HG03469 (cell line): ENCODE results near the gene TAP2.
"Not testable (repeated sequence)": the region's sequence is repeated elsewhere in the genome, so short reads cannot be mapped to it uniquely, and the experiment has no call there.

Source experiments
- ATAC-seq: cut with Tn5 transposase; IDR thresholded peaks from one replicate; pipeline ENCODE4 v1.9.1; 2021; ENCODE audit warnings: mild to moderate bottlenecking, moderate library complexity, moderate number of reproducible peaks; ENCODE audit not compliant: unreplicated experiment

TAP2 gene

DNA sequence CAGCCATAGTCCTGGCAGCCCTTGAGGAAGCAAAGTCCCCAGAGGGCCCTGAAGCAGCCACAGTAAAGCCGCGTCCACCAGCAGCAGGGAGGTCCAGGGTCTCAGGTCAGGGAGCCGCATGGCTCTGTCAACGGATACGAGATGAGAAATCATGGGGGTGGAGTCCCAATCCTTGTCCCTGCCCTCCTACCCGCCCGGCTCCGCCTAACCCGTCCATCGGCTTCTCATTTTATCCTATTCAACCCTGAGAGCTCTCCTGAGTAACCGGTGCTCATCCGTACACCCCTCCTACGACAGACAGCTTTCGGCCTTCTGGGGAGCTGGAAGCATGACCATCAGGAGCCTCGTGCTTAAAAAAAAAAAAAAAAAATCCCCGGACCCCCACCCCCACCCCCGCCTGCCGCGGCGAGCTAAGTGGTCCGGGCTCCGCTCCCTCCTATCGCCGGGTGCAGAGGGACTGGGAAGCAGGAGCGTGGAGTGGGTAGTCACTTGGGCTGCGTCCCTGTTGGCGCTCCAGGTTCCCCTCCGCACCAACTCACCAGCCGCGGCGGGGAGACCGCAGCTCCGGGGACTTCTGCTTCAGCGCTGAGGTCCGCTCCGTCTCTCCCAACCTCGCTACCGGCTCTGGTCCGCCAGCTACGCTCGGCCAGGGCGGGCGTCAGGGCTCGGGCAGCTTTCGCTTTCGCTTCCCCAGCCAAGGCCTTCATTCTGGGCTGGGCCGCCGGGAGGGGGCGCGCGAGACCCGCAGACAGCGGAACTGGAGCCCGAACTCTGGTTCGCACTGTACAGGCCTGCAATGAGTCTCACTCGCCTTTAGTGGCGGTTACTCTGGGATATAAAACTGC is at the start of gene TAP2:
Gene TAP2, minus strand, starts transcription at position 626 of the 845 bp plus-strand sequence. Its CDS starts 506 bp downstream, at position 120.
- ATAC-seq = peak; percentile 50

- no peak for ATAC-seq
Measured at GRCh38 chr6:32887616-32888015, 49.1 kb upstream of the TAP2 start.

- ATAC-seq = no peak
Measured at GRCh38 chr6:32886681-32887383, 48.3 kb upstream of the TAP2 start.

GRCh38 chr6:32885698-32886286 is 47.3 kb upstream of the TAP2 start:
- no peak for ATAC-seq

- ATAC-seq = no peak
Measured at GRCh38 chr6:32883789-32884188, 45.2 kb upstream of the TAP2 start.

DNA sequence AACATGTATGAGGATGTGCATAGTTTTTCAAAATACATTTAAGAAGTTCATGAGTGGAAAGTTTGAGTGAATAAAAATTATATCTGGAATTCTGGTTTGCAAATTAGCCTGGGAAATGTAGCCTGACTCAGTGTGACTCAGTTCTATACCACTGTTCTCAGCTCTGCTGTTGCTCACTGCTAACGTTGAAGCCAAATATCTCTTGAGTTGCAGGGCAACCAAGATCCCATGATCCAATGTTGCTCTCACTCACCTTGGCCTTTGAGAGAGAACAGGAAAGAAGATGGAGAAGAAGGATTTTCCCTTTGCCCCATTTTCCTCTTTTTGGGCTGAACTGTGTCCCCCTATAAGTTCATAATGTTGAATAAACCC is 44.3 kb upstream of the TAP2 start:
- no peak for ATAC-seq

- not testable (repeated sequence) for ATAC-seq
Measured at GRCh38 chr6:32880962-32881361, 42.4 kb upstream of the TAP2 start.

- no peak for ATAC-seq
Measured at GRCh38 chr6:32879691-32880090, 41.2 kb upstream of the TAP2 start.

DNA sequence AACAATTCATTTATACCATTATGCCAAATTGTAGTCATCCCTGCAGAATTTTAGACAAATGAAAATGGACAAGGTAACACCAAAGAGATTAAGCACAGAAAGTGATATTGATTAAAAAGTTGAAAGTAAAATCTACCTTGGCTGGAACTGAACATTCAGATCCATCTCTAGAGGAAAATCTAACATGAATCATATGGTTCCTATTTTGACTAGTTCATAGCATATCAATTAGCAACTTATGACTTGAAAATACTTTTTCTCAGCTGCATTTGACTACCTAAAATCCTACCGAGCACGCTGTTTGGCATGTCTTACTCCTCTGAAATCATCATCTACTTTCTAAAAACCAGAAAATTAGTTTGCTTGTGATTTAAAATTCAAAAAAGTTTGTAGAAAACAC is 38.1 kb upstream of the TAP2 start:
- no peak for ATAC-seq

GRCh38 chr6:32873947-32874346 is 35.4 kb upstream of the TAP2 start:
- ATAC-seq = not testable (repeated sequence)

DNA sequence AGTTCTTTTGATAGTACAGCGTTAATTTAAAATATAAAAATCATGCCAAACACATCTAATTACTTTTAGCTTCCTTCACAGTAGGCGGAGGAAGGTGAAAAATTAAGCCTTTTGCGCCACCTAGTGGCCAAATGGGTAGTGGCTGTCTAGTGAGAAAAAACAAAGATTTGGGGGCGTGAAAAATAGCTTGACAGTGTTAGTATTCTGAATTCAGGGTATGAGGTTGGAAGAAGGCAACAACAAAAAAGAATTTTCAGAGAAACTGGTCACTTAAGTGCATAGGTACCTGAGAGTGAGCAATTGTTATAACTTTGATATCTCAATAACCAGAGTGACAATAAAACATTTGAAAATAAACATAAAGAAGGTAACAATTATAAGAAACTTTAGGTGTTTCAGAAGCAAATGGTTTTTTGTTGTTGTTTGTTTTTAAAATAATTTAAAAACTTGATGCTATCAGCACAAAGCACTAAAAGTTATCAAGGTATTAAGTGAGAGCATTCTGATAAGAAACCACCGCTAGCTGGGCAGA is 29.8 kb upstream of the TAP2 start:
- ATAC-seq = no peak

GRCh38 chr6:32867554-32868256 is 29.2 kb upstream of the TAP2 start:
- ATAC-seq = no peak

GRCh38 chr6:32867022-32867477 is 28.5 kb upstream of the TAP2 start:
- ATAC-seq = no peak

DNA sequence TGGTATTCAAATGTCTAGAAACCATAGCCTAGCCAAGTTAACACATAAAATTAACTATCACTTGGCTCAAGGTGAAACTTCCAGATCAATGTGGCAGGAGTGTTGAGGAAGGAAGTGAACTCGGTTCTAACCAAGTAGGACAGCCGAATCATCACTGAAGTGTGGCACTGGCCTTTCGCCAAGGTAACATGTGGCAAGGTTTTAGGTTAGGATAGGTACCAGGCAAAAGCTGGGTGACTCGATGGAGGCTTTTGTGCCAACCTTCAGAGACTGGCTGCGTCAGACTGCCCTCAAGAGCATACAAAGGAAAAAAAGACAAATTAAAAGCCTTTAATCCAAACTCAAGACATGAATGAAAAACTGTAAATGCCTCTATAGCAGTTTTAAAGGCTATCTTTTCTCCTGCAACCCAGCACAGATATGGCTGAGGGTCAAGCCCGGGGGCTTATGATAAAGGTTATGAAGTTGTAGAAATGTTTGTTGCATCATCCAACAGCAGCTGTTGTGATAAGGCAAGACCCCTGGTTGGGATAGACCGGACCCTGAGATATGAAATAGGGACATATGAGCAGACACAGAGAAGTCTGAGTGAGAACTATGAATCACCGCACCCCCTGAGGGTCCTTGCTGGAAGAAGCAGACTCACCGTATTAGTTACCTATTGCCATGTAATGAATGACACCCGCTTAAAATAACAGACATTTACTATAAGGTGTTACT is 27.3 kb upstream of the TAP2 start:
- no peak for ATAC-seq

GRCh38 chr6:32862725-32863124 is 24.2 kb upstream of the TAP2 start:
- no peak for ATAC-seq

DNA sequence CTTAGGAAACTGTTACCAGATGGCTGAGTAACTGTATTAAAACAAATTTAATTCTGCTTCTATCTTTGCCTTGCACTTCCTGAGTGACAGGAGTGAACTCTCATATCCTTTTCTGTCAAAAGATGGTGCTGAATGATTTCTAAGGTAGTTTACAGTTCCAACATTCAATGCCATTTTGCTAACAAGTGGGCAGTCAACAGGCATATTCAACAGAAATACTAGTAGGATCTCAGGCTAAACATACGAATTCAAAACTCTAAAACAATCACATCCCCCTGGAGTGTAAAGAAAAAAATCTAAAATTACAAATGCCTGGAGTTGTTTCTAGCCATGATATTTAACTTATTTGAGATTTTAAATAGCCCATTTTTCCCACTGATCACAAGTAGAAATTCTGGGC is 22.1 kb upstream of the TAP2 start:
- no peak for ATAC-seq

DNA sequence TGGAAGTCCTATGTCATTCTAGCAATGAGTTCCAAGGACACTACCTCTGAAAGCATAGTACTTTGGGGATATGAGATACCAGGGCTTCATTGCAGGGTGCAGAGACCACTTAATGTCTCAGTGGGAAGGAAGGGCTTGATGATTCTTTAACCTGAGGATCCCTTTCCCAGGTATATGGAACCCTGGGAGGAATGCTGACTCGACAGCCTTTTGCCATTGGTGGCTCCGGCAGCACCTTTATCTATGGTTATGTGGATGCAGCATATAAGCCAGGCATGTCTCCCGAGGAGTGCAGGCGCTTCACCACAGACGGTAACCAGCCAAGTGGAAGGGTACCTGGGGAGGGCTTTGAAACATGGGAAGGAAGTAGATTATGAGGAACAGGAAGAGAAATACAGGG is 19.7 kb upstream of the TAP2 start:
- ATAC-seq = no peak

DNA sequence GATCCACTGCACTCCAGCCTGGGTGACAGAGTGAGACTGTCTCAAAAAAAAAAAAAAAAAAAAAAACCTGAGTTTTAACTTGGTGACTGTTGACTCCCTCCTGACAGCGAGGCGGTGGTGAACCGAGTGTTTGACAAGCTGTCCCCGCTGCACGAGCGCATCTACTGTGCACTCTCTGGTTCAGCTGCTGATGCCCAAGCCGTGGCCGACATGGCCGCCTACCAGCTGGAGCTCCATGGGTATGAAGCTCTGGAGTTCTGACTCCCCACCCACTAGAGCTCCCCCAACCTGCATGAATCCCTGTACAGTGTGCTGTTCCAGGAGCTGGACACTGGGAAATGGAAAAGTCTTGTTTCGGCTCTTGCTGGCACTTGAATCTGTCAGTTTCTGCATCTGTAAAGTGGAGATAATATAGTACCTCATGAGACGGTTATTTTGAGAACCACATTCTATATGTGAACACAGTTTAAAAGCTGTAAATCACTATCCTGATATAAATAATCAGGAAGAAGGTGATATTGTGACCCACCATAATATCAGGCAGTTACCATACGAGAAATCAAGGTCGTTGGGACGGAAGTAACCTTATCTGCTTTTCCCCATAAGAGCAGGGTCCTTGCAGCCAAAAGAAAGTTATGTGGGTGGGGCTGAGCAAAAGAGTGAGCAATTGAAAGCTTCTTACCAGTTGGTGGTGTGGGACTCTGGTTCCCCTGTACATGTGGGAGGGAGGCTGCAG is 18.8 kb upstream of the TAP2 start:
- ATAC-seq = no peak

DNA sequence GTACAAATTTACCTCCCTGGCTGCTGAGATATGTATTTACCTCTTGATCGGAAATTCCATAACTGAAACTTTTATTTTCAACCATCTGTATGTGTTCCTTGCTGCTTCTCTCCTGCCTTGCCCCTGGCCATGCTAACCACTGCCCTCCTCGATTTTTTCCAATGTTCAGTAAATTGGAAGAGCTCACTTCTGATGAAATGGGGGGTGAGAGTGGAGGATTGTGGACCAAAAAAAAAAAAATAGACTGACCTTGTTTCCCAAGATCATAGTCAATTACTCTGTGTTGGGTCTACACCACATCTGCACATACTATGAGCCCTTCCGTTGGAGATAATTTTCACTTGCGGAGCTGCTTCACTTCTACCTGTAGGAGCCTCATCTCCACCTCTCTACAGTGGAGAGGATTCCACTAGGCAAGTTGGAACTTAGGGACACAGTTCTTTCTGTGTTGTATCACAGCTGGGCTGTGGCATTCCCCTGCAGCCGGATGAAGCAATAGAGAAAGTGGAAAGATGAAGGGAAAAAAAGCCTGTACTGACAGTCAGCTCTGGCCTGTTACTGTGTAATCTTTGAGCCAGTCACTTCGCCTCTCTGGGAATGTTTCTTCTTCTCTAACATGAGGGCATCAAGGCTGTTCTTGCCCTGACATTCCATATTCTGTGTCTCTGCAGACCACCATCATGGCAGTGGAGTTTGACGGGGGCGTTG is 17.1 kb upstream of the TAP2 start:
- ATAC-seq = no peak
